Lower lobe of right lung (tissue), 2 donors: Measurements from ENCODE around the gene KIF25. TPM values are rescaled to one million over a fixed set of nuclear protein-coding genes. Genes with fewer than 3 reads are reported as not detected.
"Not testable (repeated sequence)": the region's sequence is repeated elsewhere in the genome, so short reads cannot be mapped to it uniquely, and the experiment has no call there.

Source experiments
- ATAC-seq, 2 donors: fragments of 200-7000 bp; cut with Tn5 transposase; one replicate each; pipeline ENCODE4 v1.9.1; 2020 to 2022; ENCODE audit warnings: mild to moderate bottlenecking in 2 of 2, moderate library complexity in 2 of 2
- DNase-seq: peaks from one replicate; pipeline ENCODE4 v3.0.0-alpha.2; 2020
- H3K27ac ChIP-seq: fragments of 200-600 bp; one replicate; pipeline ENCODE4 v1.8.0; 2022
- H3K27me3 ChIP-seq: fragments of 200-600 bp; one replicate; pipeline ENCODE4 v1.8.0; 2022; ENCODE audit warnings: low read depth
- H3K36me3 ChIP-seq: fragments of 200-600 bp; one replicate; pipeline ENCODE4 v1.8.0; 2022; ENCODE audit warnings: mild to moderate bottlenecking
- H3K4me1 ChIP-seq: fragments of 200-600 bp; one replicate; pipeline ENCODE4 v1.8.0; 2022
- H3K4me3 ChIP-seq: fragments of 200-600 bp; one replicate; pipeline ENCODE4 v1.8.0; 2022; ENCODE audit warnings: mild to moderate bottlenecking
- H3K9me3 ChIP-seq: fragments of 200-600 bp; one replicate; pipeline ENCODE4 v1.8.0; 2022
- CTCF ChIP-seq: fragments of 200-600 bp; IDR thresholded peaks from one replicate; pipeline ENCODE4 v1.8.0; 2022; ENCODE audit warnings: antibody characterized with exemption, mild to moderate bottlenecking
- intact Hi-C: fragments of 100-400 bp; cut with DNase I; formaldehyde crosslinking; loops from one replicate; pipeline ENCODE4 v1.11.0; 2022
- total RNA-seq: library from RNA; stranded (reverse); fragmentation: NEBNext Ultra II Directional; extraction: Animal tissue kit (Norgen Biotek cat#: 25700); gene quantifications from one replicate; pipeline ENCODE4 v1.2.1, GENCODE V29; 2021
- donor health status: DM: no; HTN: yes; CAD: no; lungs with severe emphysema.

The KIF25 gene
- total RNA-seq, 1 donor from 2014 or later = 0.56 TPM

- TF ChIP-seq CTCF = no peak
- no peak overlapping the region for H3K4me3 ChIP-seq
- no peaks in the 10 kb centered on the region for H3K4me1 ChIP-seq
- DNase-seq (peak; percentile 21), ATAC-seq (peak; percentile 20 to 52)
- H3K27me3 ChIP-seq = peaks cover 7% of the 10 kb centered on the region
- intact Hi-C loops = no loop called here
- H3K27ac ChIP-seq = no peak overlapping the region
- H3K36me3 ChIP-seq = no peaks in the 10 kb centered on the region
- no peaks in the 10 kb centered on the region for H3K9me3 ChIP-seq
Observed at GRCh38 chr6:168000198-168001028, 2.9 kb downstream of the KIF25 start.

- H3K4me3 ChIP-seq = no peak overlapping the region
- DNase-seq (peak; percentile 39), ATAC-seq (peak; percentile 40 to 58)
- no peak overlapping the region for H3K27ac ChIP-seq
- H3K4me1 ChIP-seq = no peaks in the 10 kb centered on the region
- no peaks in the 10 kb centered on the region for H3K36me3 ChIP-seq
- peaks cover 7% of the 10 kb centered on the region for H3K27me3 ChIP-seq
- intact Hi-C loops = no loop called here
- no peak for TF ChIP-seq CTCF
- H3K9me3 ChIP-seq = no peaks in the 10 kb centered on the region
Observed at GRCh38 chr6:168001029-168001332, 3.5 kb downstream of the KIF25 start.

- H3K4me3 ChIP-seq, H3K27me3 ChIP-seq, ATAC-seq, H3K36me3 ChIP-seq, DNase-seq, H3K27ac ChIP-seq, intact Hi-C loops, H3K4me1 ChIP-seq, H3K9me3 ChIP-seq: not testable (repeated sequence)
Observed at GRCh38 chr6:168001514-168001913, 4.0 kb downstream of the KIF25 start.

GRCh38 chr6:168002804-168003203, 5.3 kb downstream of the KIF25 start:
- TF ChIP-seq CTCF = no peak
- no peak for DNase-seq
- no peaks in the 10 kb centered on the region for H3K36me3 ChIP-seq
- no peaks in the 10 kb centered on the region for H3K9me3 ChIP-seq
- no peak for ATAC-seq
- peaks cover 6% of the 10 kb centered on the region for H3K4me1 ChIP-seq
- H3K4me3 ChIP-seq = no peak overlapping the region
- peaks cover 5% of the 10 kb centered on the region for H3K27me3 ChIP-seq
- intact Hi-C loops = no loop called here
- H3K27ac ChIP-seq = no peak overlapping the region

- Histone ChIP-seq H3K4me1 (peaks cover 7% of the 10 kb centered on the region), H3K9me3 (no peaks in the 10 kb centered on the region), H3K4me3 (no peak overlapping the region), H3K36me3 (no peaks in the 10 kb centered on the region), H3K27ac (no peak overlapping the region), H3K27me3 (no peaks in the 10 kb centered on the region)
- no peak for TF ChIP-seq CTCF
- ATAC-seq (no peak), DNase-seq (no peak)
- intact Hi-C loops = no loop called here
Observed at GRCh38 chr6:168004023-168004422, 6.6 kb downstream of the KIF25 start.

GRCh38 chr6:168004945-168005344, 7.5 kb downstream of the KIF25 start:
- Histone ChIP-seq H3K36me3 (no peaks in the 10 kb centered on the region), H3K4me1 (peaks cover 7% of the 10 kb centered on the region), H3K27ac (no peak overlapping the region), H3K9me3 (no peaks in the 10 kb centered on the region), H3K4me3 (no peak overlapping the region), H3K27me3 (no peaks in the 10 kb centered on the region)
- intact Hi-C loops = no loop called here
- ATAC-seq = no peak
- no peak for DNase-seq
- no peak for TF ChIP-seq CTCF
